Thyroid gland (tissue), 4 donors: Measurements from ENCODE around the gene LGR4. TPM values are rescaled to one million over a fixed set of nuclear protein-coding genes. Genes with fewer than 3 reads are reported as not detected.

Experiments used
- DNase-seq, 2 donors: peaks; one replicate each; pipeline ENCODE4 v3.0.0-alpha.2; 2019
- H3K27ac ChIP-seq, 3 donors: fragments of 200-600 bp; sonication (generic); 1 replicate in 2 of 3; 2 replicates in 1 of 3; pipeline ENCODE4 v1.5.1; 2016 to 2019; ENCODE audit warnings: mild to moderate bottlenecking in 1 of 3, moderate library complexity in 1 of 3
- H3K27me3 ChIP-seq: fragments of 200-600 bp; sonication (generic); one replicate; pipeline ENCODE4 v1.5.1; 2019
- H3K36me3 ChIP-seq, 2 donors: fragments of 200-600 bp; sonication (generic); one replicate each; pipeline ENCODE4 v1.5.1; 2016 to 2019
- H3K4me1 ChIP-seq, 2 donors: fragments of 200-600 bp; sonication (generic); one replicate each; pipeline ENCODE4 v1.5.1; 2017 to 2019
- H3K4me3 ChIP-seq, 3 donors: fragments of 200-600 bp; sonication (generic); replicated peaks in 1 of 3; 1 replicate in 2 of 3; 2 replicates in 1 of 3; pipeline ENCODE4 v1.5.1; 2016; ENCODE audit warnings: mild to moderate bottlenecking in 1 of 3
- H3K9me3 ChIP-seq: fragments of 200-600 bp; sonication (generic); one replicate; pipeline ENCODE4 v1.5.1; 2017
- POLR2A ChIP-seq, 2 donors: fragments of 450-650 bp; IDR thresholded peaks; one replicate each; pipeline ENCODE4 v1.6.1; 2017; ENCODE audit warnings: antibody characterized with exemption in 2 of 2, mild to moderate bottlenecking in 2 of 2, moderate library complexity in 1 of 2
- WGBS, 2 donors: methylation state at CpG; one replicate each; pipeline ENCODE4 v1.1.5; 2017; 5-methylcytosine and 5-hydroxymethylcytosine counted together
- intact Hi-C: fragments of 100-400 bp; cut with DNase I; formaldehyde crosslinking; loops from one replicate; pipeline ENCODE4 v1.15.1; 2023
- total RNA-seq, 4 donors: library from RNA; depleted of rRNA; stranded (reverse); fragments of >200 nt; gene quantifications; one replicate each; pipeline ENCODE4 v1.2.3, GENCODE V29; 2016
- TF ChIP-seq, protein P1 (sequence below), 6 experiments: fragments of 200-600 bp in 3 of 6; fragments of 450-650 bp in 3 of 6; sonication (generic) in 3 of 6; IDR thresholded peaks; one replicate each; pipeline ENCODE4 v1.5.1; 2016 to 2019; ENCODE audit warnings: antibody characterized with exemption in 6 of 6, mild to moderate bottlenecking in 2 of 6, inconsistent platforms in 1 of 6, moderate library complexity in 1 of 6

LGR4 gene
- total RNA-seq, 4 donors from 2014 or later: 40.8 to 62.1 (median 50.2) TPM

DNA sequence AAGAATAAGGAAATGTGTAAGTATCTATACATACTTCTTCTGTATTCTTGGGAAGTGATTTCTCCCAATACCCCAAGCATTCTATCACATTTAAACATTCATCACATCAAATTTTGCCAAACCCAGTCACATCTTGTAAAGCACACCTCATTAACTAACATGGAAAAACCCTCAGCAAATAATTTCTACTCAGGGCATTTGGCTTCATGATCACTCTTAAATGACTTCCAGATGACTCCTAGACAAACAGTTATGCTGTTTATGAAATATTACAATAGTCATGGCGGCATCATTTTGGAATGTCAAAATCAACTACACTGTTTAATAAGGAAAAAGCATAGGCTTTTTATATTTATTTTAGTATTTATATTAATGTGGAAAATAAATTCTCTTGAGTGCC is 62.3 kb downstream of the LGR4 start:
- H3K27ac ChIP-seq: no peak overlapping the region
- TF ChIP-seq, protein P1, sequence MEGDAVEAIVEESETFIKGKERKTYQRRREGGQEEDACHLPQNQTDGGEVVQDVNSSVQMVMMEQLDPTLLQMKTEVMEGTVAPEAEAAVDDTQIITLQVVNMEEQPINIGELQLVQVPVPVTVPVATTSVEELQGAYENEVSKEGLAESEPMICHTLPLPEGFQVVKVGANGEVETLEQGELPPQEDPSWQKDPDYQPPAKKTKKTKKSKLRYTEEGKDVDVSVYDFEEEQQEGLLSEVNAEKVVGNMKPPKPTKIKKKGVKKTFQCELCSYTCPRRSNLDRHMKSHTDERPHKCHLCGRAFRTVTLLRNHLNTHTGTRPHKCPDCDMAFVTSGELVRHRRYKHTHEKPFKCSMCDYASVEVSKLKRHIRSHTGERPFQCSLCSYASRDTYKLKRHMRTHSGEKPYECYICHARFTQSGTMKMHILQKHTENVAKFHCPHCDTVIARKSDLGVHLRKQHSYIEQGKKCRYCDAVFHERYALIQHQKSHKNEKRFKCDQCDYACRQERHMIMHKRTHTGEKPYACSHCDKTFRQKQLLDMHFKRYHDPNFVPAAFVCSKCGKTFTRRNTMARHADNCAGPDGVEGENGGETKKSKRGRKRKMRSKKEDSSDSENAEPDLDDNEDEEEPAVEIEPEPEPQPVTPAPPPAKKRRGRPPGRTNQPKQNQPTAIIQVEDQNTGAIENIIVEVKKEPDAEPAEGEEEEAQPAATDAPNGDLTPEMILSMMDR (IDR thresholded peaks at IDR 0.05): no peak
- TF ChIP-seq POLR2A (IDR thresholded peaks at IDR 0.05): no peak
- no peaks in the 10 kb centered on the region for H3K36me3 ChIP-seq
- DNase-seq: no peak
- H3K4me1 ChIP-seq: peaks cover 6 to 15% of the 10 kb centered on the region in 2 donors
- intact Hi-C loops: no loop called here
- no peaks in the 10 kb centered on the region for H3K9me3 ChIP-seq
- no peaks in the 10 kb centered on the region for H3K27me3 ChIP-seq
- no peak overlapping the region for H3K4me3 ChIP-seq
- WGBS, 2 donors: 89 to 94% methylated on average over 1 of the region's 1 CpG

DNA sequence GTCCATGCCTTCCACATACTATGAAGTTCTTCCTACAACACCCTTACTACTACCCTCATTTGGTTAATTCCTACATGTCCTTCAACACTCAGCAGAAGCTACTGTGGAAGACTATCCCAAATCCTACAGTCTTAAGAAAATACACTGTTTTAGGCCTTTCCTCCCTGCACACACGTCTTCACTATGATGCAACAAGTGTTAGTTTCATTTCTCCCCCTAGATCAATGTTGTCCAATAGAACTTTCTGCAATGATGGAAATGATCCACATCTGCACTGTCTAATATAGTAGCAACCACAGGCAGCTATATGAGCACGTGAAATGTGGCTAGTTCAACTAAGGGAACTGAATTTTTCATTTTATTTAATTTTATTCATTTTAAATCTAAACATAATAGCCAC is 62.8 kb downstream of the LGR4 start:
- 83 to 86% methylated on average over 2 of the region's 2 CpGs for WGBS, 2 donors
- TF ChIP-seq POLR2A (IDR thresholded peaks at IDR 0.05): no peak
- TF ChIP-seq, protein P1 (IDR thresholded peaks at IDR 0.05): no peak
- intact Hi-C loops: no loop called here
- Histone ChIP-seq H3K4me1 (peaks cover 11 to 20% of the 10 kb centered on the region in 2 donors), H3K4me3 (no peak overlapping the region), H3K36me3 (no peaks in the 10 kb centered on the region), H3K27ac (no peak overlapping the region), H3K27me3 (no peaks in the 10 kb centered on the region), H3K9me3 (no peaks in the 10 kb centered on the region)
- no peak for DNase-seq

DNA sequence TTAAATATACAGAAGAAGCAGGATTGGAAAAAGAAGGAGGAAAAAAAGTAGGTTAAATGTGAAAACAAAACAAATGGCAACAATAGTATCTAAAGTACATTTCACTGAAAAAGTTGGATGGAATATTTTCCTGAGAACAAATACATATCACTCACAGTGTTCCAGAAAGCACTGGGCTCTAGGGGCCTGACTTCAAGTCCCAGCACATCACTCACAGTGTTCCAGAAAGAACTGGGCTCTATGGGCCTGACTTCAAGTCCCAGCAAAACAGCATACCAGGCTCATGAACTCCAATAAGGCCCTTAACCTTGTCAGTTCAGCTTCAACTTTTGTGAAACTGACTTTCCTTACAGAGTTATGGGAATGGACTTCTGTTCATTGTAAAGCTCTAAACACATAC is 63.5 kb downstream of the LGR4 start:
- Histone ChIP-seq H3K36me3 (no peaks in the 10 kb centered on the region), H3K4me1 (peaks cover 11 to 24% of the 10 kb centered on the region in 2 donors), H3K9me3 (no peaks in the 10 kb centered on the region), H3K4me3 (no peak overlapping the region), H3K27me3 (no peaks in the 10 kb centered on the region), H3K27ac (no peak overlapping the region)
- no peak for TF ChIP-seq POLR2A (IDR thresholded peaks at IDR 0.05)
- TF ChIP-seq, protein P1 (IDR thresholded peaks at IDR 0.05): no peak
- DNase-seq: no peak
- intact Hi-C loops: no loop called here

- 85 to 93% methylated on average over 2 of the region's 2 CpGs for WGBS, 2 donors
- intact Hi-C loops: no loop called here
- Histone ChIP-seq H3K9me3 (no peaks in the 10 kb centered on the region), H3K4me1 (peaks cover 11 to 24% of the 10 kb centered on the region in 2 donors), H3K27me3 (no peaks in the 10 kb centered on the region), H3K4me3 (no peak overlapping the region), H3K27ac (no peak overlapping the region), H3K36me3 (no peaks in the 10 kb centered on the region)
- no peak for TF ChIP-seq POLR2A (IDR thresholded peaks at IDR 0.05)
- TF ChIP-seq, protein P1 (IDR thresholded peaks at IDR 0.05): no peak
- DNase-seq: no peak
These were observed 64.3 kb downstream of the LGR4 start for GRCh38 chr11:27408246-27408800.

GRCh38 chr11:27406498-27407354 is 65.9 kb downstream of the LGR4 start:
- TF ChIP-seq, protein P1 (IDR thresholded peaks at IDR 0.05): no peak
- no peak for TF ChIP-seq POLR2A (IDR thresholded peaks at IDR 0.05)
- Histone ChIP-seq H3K4me3 (no peak overlapping the region), H3K9me3 (no peaks in the 10 kb centered on the region), H3K27ac (no peak overlapping the region), H3K4me1 (peaks cover 15 to 24% of the 10 kb centered on the region in 2 donors), H3K36me3 (no peaks in the 10 kb centered on the region), H3K27me3 (no peaks in the 10 kb centered on the region)
- DNase-seq: no peak
- intact Hi-C loops: no loop called here
- WGBS, 2 donors: 71 to 77% methylated on average over 3 of the region's 3 CpGs
